Panc1 (cell line): ENCODE measurements around the gene KIF26B. TPM values are rescaled to one million over a fixed set of nuclear protein-coding genes. Genes with fewer than 3 reads are reported as not detected.

Experiments used
- ATAC-seq: fragments of 200-7000 bp; cut with Tn5 transposase; 2 replicates; pipeline ENCODE4 v1.9.1; 2020; ENCODE audit warnings: mild to moderate bottlenecking, moderate library complexity
- BruUV-seq: library from RNA; stranded (reverse); fragments of 400-500 nt; replicated peaks from 2 replicates; lab custom pipeline; 2021; lab: Mats Ljungman, UMichigan
- CTCF ChIA-PET: fragments of 300-600 bp; sonication (Branson Sonifier 250); formaldehyde crosslinking; loops from one replicate; lab custom pipeline; 2022; ENCODE audit warnings: antibody characterized with exemption; lab: Charles Lee
- POLR2A ChIA-PET: fragments of 300-600 bp; sonication (Branson Sonifier 250); formaldehyde crosslinking; loops from one replicate; lab custom pipeline; 2022; ENCODE audit warnings: antibody characterized with exemption; lab: Charles Lee
- DNase-seq: peaks from one replicate; pipeline ENCODE4 v3.0.0-alpha.2; 2010; ENCODE audit warnings: low read depth, low spot score
- H3K27ac ChIP-seq: 2 replicates; pipeline ENCODE4 v1.5.1; 2011; ENCODE audit warnings: mild to moderate bottlenecking, low read length, inconsistent platforms
- H3K27me3 ChIP-seq: fragments of 200-500 bp; sonication (Bioruptor generic); 2 replicates; pipeline ENCODE4 v1.6.0; 2014; ENCODE audit warnings: low read length, inconsistent platforms; ENCODE audit not compliant: control insufficient read depth, insufficient read depth
- H3K36me3 ChIP-seq: fragments of 200-500 bp; sonication (Bioruptor generic); 2 replicates; pipeline ENCODE4 v1.5.1; 2014; ENCODE audit warnings: inconsistent platforms, mild to moderate bottlenecking, low read length, moderate library complexity; ENCODE audit not compliant: control insufficient read depth, insufficient read depth
- H3K4me1 ChIP-seq: 2 replicates; pipeline ENCODE4 v1.5.1; 2011; ENCODE audit warnings: inconsistent platforms, mild to moderate bottlenecking, low read length, moderate library complexity; ENCODE audit not compliant: control insufficient read depth, insufficient read depth
- H3K4me3 ChIP-seq, 2 experiments: 2 replicates each; pipeline ENCODE4 v1.5.1; 2011 to 2012; ENCODE audit warnings: low read depth in 2 of 2, low read length in 2 of 2, mild to moderate bottlenecking in 2 of 2, inconsistent platforms in 1 of 2, moderate library complexity in 1 of 2
- H3K9me3 ChIP-seq: fragments of 200-500 bp; sonication (Bioruptor generic); 2 replicates; pipeline ENCODE4 v1.5.1; 2014; ENCODE audit warnings: low read depth, mild to moderate bottlenecking, inconsistent platforms, low read length, moderate library complexity; ENCODE audit not compliant: control insufficient read depth, insufficient read depth
- POLR2AphosphoS5 ChIP-seq: IDR thresholded peaks from 2 replicates; pipeline ENCODE4 v1.6.1; 2012; ENCODE audit warnings: mild to moderate bottlenecking, low read depth, low read length, moderate library complexity
- SIN3A ChIP-seq: IDR thresholded peaks from 2 replicates; pipeline ENCODE4 v1.6.1; 2012; ENCODE audit warnings: low read depth, mild to moderate bottlenecking, low read length, moderate library complexity, borderline replicate concordance; ENCODE audit not compliant: insufficient read depth
- TCF7L2 ChIP-seq: IDR thresholded peaks from 2 replicates; pipeline ENCODE4 v1.6.1; 2011; ENCODE audit warnings: mild to moderate bottlenecking, low read depth, low read length, inconsistent platforms
- in situ Hi-C: cut with HindIII; loops from 2 replicates; pipeline ENCODE4 v1.10.0; 2016; ENCODE audit warnings: low sequenced_read_pairs, low pct_unique_long_range_greater_than_20kb
- intact Hi-C: fragments of 100-400 bp; cut with micrococcal nuclease; formaldehyde crosslinking; loops from one replicate; pipeline ENCODE4 v1.10.0; 2022; ENCODE audit not compliant: unreplicated experiment
- total RNA-seq: library from RNA; stranded (reverse); gene quantifications from one replicate; pipeline ENCODE4 v1.2.1, GENCODE V29; 2021; ENCODE audit not compliant: unreplicated experiment
- TF ChIP-seq, protein P1 (sequence below), 2 experiments: IDR thresholded peaks; 2 replicates each; pipeline ENCODE4 v1.6.1; 2011 to 2012; ENCODE audit warnings: low read depth in 2 of 2, control low read depth in 1 of 2, low read length in 1 of 2, mild to moderate bottlenecking in 1 of 2, moderate library complexity in 1 of 2; ENCODE audit not compliant: insufficient read depth in 1 of 2
- TF ChIP-seq, protein P2 (sequence below): fragments of 450-650 bp; IDR thresholded peaks from 2 replicates; pipeline ENCODE4 v1.5.1; 2017; ENCODE audit warnings: mild to moderate bottlenecking

Gene KIF26B
- total RNA-seq, 1 experiment from 2014 or later = 0.33 TPM

DNA sequence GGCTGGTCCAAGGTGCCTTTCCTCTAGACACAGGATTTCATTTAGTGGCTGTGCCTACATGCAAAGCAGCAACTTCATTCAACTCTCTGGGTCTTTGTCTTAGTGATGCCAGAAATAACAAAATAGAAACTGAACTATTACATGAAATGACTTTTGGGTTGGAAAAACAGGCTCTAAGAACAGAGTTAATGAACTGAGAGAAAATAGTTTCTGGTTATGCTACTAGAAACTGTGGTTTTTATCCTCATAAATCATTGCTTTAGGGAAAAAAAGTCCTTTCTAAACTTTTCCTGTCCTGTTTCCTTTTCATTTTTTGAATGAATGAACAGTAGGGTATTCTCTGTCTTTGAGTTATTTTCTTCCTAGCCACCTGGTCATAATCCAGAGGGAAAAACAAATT is 424.0 kb downstream of the KIF26B start:
- no peak for DNase-seq
- CTCF ChIA-PET = no interaction called here
- intact Hi-C loops = no loop called here
- no TSS peak for BruUV-seq
- Histone ChIP-seq H3K27ac (no peak overlapping the region), H3K4me1 (no peaks in the 10 kb centered on the region), H3K4me3 (no peak overlapping the region), H3K27me3 (peaks cover 17% of the 10 kb centered on the region), H3K36me3 (no peaks in the 10 kb centered on the region), H3K9me3 (no peaks in the 10 kb centered on the region)
- no peak for ATAC-seq
- in situ Hi-C loops = no loop called here
- TF ChIP-seq, protein P1, sequence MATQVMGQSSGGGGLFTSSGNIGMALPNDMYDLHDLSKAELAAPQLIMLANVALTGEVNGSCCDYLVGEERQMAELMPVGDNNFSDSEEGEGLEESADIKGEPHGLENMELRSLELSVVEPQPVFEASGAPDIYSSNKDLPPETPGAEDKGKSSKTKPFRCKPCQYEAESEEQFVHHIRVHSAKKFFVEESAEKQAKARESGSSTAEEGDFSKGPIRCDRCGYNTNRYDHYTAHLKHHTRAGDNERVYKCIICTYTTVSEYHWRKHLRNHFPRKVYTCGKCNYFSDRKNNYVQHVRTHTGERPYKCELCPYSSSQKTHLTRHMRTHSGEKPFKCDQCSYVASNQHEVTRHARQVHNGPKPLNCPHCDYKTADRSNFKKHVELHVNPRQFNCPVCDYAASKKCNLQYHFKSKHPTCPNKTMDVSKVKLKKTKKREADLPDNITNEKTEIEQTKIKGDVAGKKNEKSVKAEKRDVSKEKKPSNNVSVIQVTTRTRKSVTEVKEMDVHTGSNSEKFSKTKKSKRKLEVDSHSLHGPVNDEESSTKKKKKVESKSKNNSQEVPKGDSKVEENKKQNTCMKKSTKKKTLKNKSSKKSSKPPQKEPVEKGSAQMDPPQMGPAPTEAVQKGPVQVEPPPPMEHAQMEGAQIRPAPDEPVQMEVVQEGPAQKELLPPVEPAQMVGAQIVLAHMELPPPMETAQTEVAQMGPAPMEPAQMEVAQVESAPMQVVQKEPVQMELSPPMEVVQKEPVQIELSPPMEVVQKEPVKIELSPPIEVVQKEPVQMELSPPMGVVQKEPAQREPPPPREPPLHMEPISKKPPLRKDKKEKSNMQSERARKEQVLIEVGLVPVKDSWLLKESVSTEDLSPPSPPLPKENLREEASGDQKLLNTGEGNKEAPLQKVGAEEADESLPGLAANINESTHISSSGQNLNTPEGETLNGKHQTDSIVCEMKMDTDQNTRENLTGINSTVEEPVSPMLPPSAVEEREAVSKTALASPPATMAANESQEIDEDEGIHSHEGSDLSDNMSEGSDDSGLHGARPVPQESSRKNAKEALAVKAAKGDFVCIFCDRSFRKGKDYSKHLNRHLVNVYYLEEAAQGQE (IDR thresholded peaks at IDR 0.05; ENCODE audit: insufficient read depth in 1 of 2, low read depth in 2 of 2, low read length in 1 of 2) = no peak
- TF ChIP-seq TCF7L2 (no peak), POLR2AphosphoS5 (no peak), SIN3A (no peak)
- TF ChIP-seq, protein P2, sequence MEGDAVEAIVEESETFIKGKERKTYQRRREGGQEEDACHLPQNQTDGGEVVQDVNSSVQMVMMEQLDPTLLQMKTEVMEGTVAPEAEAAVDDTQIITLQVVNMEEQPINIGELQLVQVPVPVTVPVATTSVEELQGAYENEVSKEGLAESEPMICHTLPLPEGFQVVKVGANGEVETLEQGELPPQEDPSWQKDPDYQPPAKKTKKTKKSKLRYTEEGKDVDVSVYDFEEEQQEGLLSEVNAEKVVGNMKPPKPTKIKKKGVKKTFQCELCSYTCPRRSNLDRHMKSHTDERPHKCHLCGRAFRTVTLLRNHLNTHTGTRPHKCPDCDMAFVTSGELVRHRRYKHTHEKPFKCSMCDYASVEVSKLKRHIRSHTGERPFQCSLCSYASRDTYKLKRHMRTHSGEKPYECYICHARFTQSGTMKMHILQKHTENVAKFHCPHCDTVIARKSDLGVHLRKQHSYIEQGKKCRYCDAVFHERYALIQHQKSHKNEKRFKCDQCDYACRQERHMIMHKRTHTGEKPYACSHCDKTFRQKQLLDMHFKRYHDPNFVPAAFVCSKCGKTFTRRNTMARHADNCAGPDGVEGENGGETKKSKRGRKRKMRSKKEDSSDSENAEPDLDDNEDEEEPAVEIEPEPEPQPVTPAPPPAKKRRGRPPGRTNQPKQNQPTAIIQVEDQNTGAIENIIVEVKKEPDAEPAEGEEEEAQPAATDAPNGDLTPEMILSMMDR = no peak
- POLR2A ChIA-PET = no interaction called here

DNA sequence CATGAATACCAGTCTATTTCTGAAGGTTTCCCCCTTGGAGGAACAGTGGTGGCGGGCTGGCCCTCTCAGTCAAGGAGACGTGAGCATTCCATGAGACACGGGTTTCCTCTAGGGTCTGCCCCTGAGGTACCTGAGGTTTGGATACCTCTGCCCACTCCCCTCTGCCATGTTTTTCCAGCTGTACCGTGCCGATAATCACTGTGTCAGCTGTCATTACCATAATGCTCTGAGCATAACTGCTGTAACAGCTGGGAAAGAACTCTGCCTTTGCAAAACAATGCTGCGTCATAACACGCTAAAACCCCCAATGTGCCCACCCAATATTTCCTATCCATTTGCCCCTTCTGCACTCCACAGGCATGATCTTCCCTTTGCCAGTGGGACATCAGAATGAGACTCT is 425.1 kb downstream of the KIF26B start:
- Histone ChIP-seq H3K27me3 (peaks cover 19% of the 10 kb centered on the region), H3K9me3 (no peaks in the 10 kb centered on the region), H3K4me1 (no peaks in the 10 kb centered on the region), H3K4me3 (no peak overlapping the region), H3K36me3 (no peaks in the 10 kb centered on the region), H3K27ac (no peak overlapping the region)
- no peak for ATAC-seq
- in situ Hi-C loops = no loop called here
- intact Hi-C loops = no loop called here
- ChIA-PET POLR2A (no interaction called here), CTCF (interaction anchor here (0.6 kb wide), 1 partner anchor 252 kb away, joined by 7 read pairs; no protein-coding TSS in a partner anchor)
- TF ChIP-seq SIN3A = no peak
- BruUV-seq = no TSS peak
- no peak for DNase-seq

DNA sequence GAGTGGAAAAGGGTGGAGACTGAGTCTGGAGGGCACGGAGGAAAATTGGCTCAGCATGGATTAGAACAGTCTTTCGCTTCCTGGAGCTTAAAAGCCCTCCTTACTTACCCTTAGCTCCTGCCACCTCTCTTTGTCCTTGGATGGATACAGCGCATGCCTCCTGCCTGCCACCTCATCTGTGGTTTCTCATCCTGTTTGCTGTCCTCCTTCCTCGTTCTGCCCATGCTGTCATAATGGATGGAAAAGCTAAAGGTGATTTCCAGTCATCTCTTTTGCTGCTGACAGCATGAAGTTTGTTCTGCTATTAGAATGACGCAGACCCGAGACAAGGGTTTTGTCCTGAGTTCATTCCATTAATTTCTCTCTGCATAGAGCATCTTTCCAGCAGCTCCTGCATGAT is 425.9 kb downstream of the KIF26B start:
- ATAC-seq (no peak), DNase-seq (no peak)
- H3K4me1 ChIP-seq = no peaks in the 10 kb centered on the region
- intact Hi-C loops (no loop called here), in situ Hi-C loops (no loop called here)
- H3K36me3 ChIP-seq = no peaks in the 10 kb centered on the region
- H3K27ac ChIP-seq = no peak overlapping the region
- H3K9me3 ChIP-seq = no peaks in the 10 kb centered on the region
- peaks cover 19% of the 10 kb centered on the region for H3K27me3 ChIP-seq
- ChIA-PET POLR2A (no interaction called here), CTCF (interaction anchor here (0.6 kb wide), 1 partner anchor 253 kb away, joined by 7 read pairs; no protein-coding TSS in a partner anchor)
- H3K4me3 ChIP-seq = no peak overlapping the region
- BruUV-seq = no TSS peak
- TF ChIP-seq, protein P2 = no peak
- TF ChIP-seq, protein P1 (IDR thresholded peaks at IDR 0.05; ENCODE audit: insufficient read depth in 1 of 2, low read depth in 2 of 2, low read length in 1 of 2) = no peak
- TF ChIP-seq POLR2AphosphoS5 (no peak), SIN3A (no peak), TCF7L2 (no peak)
